HG02885 (cell line): ENCODE results near the gene ZNF771.

Source experiments
- ATAC-seq: cut with Tn5 transposase; IDR thresholded peaks from one replicate; pipeline ENCODE4 v1.9.1; 2021; ENCODE audit warnings: mild to moderate bottlenecking; ENCODE audit not compliant: unreplicated experiment, poor library complexity

Gene ZNF771

DNA sequence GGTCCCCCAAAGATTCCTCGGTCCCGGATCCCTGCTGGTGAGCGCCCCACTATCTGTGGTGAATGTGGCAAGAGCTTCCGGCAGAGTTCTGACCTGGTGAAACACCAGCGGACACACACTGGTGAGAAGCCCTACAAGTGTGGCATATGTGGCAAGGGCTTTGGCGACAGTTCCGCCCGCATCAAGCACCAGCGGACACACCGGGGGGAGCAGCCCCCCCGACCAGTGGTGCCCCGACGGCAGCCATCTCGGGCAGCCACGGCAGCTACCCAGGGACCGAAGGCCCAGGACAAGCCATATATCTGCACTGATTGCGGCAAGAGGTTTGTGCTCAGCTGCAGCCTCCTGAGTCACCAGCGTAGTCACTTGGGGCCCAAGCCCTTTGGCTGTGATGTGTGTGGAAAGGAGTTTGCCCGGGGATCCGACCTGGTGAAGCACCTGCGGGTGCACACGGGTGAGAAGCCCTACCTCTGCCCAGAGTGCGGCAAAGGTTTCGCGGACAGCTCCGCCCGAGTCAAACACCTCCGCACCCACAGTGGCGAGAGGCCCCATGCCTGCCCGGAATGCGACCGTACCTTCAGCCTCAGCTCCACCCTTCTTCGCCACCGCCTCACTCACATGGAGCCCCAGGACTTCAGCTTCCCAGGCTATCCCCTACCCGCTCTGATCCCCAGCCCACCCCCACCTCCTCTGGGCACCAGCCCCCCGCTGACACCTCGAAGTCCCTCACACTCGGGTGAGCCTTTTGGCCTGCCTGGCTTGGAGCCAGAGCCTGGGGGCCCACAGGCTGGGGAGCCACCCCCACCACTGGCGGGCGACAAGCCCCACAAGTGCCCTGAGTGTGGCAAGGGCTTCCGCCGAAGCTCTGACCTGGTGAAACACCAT is 9.4 kb upstream of the ZNF771 start:
- no peak for ATAC-seq

DNA sequence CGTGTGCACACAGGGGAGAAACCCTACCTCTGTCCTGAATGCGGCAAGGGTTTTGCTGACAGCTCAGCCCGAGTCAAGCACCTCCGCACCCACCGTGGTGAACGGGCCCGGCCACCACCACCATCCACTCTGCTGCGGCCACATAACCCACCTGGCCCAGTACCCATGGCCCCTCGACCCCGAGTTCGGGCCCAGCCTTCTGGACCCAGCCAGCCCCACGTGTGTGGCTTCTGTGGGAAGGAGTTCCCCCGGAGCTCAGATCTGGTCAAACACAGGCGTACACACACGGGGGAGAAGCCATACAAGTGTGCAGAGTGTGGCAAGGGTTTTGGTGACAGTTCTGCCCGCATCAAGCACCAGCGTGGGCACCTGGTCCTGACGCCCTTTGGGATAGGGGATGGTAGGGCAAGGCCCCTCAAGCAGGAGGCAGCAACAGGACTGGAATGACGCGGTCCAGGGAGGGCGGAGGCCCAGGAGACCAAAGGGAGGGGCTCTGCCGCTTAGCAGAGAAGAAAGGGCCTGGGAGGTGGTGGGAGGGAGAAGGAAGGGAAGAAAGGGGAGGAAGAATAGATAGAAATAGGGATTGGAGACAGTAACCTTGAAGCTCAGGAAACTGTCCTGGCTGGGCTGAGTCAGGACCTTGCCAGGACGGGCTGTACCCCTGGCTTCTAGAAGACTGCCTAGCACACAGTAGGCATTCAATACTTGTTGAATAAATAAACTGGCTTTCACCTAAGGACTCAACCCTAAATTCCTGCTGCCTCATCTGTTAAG is 8.6 kb upstream of the ZNF771 start:
- ATAC-seq, result no peak

DNA sequence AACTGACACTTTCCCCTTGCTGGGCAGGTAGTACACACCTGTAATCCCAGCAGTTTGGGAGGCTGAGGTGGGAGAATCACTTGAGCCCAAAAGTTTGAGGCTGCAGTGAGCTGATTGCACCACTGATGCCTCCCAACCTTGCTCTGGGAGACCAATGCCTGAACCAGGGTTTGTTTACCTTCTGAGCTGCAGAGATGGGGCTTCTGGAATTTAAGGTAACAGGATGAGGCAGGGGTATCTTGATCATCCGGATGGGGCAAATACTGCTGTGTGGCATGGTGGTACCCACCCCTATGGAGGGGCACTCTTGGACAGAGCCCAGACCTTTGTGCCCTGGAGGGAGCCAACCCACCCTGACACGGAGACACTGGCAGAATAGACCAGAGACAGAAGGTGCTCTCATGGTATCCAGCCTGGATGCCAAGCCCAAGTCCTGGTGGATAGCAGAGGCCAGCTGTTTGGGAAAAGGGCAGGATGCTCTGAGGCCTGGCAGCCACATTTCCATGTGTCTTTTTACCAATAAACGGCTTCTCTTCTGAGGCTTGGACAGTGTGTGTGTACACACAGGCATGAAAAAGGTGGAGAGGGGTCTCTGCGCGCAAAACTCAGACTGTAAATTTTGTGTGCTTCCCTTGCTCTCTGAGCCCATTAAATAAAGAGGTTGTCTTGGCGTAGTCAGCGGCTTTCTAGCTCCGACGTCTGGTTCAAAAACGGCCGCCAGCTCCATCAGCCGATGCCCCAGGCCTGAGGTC is 7.8 kb upstream of the ZNF771 start:
- no peak for ATAC-seq

DNA sequence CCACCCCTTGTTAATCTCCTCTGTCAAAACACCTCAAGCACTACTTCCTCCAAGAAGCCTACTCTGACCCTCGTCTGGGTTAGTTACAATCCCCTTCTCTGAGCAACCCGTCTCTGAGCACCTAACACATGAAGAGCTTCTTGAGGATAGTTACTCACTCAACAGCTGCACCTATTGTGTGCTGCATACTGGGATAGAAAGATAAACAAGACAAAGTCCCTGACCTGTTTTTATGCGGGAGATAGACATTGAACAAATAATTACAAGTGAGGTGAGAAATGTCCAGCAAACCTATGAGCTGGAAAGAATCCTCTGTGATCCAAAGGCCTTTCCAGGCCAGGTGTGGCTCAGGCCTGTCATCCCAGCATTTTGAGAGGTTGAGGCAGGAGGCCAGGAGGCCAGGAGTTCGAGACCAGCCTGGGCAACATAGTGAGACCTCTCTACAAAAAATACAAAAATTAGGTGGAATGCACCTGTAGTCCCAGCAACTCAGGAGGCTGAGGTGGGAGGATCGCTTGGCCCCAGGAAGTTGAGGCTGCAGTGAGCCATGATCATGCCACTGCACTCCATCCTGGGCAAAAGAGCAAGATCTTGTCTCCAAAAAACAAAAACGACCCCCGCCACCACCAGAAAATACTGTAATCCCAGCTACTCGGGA is 5.5 kb upstream of the ZNF771 start:
- ATAC-seq, result no peak

DNA sequence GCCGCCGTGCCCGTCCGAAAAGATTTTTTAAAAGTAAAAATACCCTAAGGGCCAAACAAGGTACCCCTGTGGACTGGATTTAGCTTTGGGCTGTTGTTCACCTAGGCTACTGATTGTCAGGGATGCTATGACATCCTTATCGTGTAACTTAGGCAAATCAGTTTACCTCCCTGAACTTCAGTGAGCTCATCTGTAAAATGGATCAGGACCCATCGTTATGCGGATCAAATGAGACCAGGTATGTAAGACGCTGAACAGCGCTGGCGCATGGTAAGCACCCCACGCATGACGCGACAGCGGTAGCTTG is 658 bp upstream of the ZNF771 start:
- peak; percentile 4 for ATAC-seq

DNA sequence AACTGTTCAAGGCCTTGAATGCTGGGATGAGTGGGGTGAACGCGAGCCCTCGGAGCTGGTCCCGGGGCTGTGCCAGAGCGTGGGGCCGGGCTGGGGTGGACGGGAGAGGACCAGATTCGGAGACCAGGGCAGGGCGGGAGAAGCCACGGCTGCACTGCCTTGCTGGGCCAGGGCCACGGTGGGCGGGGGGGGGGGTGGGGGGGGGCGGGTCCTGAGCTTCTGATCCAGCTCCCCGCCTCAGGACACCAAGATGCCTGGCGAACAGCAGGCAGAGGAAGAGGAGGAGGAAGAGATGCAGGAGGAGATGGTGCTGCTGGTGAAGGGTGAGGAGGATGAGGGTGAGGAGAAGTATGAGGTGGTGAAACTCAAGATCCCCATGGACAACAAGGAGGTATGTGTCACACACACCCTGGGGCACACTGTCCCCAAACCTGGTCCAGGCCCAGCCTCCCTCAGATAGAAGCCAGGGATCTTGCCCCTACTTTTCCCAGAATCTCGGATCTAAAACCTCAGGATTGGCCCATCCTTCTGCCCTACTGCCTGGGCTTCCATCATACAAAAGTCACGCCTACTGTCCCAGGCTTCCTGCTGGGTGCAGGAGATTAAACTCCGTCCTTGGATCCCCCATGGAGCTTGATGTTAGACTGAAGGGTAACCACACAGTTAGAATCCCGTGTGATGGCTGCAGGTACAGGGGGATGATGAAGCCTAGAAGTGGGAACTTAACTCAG is 563 bp downstream of the ZNF771 start:
- no peak for ATAC-seq

DNA sequence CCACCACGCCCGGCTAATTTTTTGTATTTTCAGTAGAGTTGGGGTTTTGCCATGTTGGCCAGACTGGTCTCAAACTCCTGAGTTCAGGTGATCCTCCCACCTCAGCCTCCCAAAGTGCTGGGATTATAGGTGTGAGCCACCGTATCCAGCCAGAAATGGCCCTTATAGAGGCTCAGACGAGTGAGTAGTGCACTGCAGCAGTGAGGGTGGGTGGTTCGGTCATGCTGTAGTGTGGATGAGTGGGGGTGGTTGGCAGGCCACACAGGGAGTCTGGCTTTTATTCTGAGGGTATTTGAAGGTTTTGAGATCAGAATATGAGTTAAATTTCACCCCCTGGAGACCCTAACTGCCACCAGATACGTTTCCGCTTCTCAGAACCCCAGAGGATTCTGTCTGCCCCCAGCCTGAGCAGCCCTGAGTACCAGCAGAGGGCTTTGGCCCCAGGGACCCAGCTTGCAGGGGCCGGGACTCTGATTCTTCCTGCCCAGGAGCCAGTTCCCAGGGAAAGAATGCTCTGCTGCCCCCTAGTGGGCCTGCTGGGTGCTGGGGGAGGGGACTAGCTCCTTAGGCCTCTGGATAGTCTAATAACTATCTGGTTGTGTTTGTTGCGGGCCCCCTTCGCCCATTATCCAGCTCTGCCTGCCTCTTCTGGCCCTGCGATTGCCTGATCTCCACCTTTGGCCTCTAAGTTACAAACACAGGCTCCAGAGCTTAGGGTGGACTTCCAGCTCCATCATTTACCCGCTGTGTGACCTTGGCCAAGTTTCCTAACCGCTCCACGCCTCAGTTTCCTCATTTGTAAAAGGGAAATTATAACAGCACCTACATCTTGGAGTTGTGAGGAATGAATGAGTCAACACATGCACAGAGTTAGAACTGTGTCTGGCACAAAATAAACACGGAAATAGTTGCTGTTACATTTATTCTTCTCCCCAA is 2.0 kb downstream of the ZNF771 start:
- ATAC-seq, result peak; percentile 48

DNA sequence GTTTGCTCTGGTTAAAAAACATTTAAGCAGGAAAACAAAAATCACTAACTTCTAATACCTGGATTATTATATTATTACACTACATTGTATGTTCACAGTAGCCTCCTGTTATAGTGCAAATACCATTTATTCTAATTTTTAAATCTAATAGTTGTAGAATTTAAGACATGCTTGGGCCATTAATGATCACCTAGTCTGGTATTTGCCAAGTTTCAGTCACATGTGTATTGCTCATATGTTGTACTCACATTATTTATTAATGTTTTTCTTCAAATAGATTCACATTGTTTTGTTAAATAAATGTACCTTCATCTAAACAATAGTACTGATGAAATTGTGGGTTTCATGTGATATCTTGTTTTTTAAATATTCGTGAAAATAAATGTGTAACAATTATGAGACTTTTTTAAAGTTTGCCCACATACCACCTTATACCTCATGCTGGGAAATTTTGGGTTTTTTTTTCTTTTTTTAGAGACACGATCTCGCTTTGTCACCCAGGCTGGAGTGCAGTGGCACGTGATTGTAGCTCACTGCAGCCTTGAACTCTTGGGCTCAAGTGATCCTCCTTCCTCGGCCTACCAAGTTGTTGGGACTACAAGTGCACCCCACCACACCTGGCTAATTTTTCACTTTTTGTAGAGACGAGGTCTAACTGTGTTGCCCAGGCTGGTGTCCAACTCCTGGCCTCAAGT is 5.9 kb downstream of the ZNF771 start:
- no peak for ATAC-seq

DNA sequence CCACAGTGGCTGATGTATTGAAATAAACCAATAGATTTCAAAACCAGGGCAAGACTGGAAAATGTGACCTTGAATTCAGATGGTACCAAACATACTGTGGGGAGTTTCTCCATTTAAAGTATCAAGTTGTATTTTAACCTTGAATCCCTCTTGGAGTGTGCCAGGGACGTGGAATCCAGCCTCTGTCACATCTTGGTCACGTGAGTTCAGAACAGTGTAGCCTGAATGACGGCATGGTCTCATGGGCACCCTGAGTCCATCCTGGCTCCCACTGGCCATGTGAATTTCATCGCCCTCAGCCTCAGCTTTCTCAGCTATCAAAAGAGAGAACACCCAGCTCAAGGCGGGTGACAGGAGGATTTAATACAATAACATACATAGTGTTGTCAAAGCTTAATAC is 6.8 kb downstream of the ZNF771 start:
- no peak for ATAC-seq

DNA sequence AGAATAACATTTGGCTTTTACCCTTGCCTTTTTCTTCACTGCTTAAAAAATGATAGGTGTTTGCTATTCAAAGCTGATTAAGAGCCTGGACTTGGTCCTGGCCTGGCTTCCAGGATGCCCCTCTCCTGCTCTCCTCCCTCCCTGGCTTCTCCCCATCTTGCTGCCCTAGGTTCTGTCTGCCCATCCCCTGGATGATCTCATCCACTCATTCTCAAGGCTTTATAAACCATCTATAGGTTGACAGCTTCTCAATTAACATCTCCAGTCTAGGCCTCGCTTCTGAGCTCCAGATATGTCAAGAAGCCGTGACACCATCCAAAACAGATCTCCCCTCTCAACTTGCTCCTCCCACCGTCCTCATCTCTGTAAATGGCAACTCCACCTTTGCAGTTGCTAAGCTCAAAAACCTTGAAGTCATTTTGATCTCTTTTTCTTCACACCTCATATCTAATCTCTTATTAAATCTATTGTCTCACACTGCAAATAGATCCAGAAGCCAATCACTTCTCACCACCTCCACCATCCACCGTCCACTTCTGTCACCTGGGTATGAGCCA is 8.7 kb downstream of the ZNF771 start:
- ATAC-seq, result no peak

DNA sequence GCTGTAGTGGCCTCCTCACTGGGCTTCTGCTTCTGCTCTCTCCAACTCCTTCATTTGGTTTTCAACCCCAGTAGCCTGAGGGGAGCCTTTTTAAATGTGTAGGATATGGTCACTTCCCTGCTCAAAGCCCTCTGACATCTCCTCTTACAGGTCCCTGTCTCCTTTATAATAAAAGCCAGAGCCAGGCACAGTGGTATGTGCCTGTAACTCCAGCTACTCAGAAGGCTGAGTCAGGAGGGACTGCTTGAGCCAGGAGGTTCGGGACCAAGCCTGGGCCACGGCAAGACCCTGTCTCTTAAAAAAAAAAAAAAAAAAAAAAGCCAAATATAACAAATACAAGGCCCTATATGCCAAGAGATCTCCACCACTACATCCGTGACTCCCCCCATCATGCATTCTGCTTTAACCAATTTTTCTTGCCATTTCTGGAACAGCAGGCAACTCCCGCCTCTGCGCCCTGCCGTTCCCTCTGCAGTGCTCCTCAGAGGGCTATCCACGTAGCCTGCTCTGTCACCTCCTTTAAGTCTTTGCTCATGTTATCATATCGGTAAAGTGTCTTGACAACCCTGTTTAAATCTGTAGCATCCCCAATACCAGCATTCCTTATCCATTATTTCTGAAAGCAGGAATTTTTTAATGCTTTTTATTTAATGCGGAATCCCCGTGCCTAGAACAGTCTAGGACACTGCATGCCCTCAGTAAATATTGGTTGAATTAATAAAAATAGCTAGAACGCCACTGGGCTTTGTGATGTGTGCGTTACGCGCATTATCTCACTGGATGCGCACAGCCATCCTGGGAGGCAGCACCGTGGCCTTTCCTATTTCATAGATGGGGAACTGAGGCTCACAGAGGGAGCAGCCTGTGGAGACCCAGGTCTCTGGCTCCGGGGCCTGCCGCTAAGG is 9.5 kb downstream of the ZNF771 start:
- ATAC-seq, result no peak

DNA sequence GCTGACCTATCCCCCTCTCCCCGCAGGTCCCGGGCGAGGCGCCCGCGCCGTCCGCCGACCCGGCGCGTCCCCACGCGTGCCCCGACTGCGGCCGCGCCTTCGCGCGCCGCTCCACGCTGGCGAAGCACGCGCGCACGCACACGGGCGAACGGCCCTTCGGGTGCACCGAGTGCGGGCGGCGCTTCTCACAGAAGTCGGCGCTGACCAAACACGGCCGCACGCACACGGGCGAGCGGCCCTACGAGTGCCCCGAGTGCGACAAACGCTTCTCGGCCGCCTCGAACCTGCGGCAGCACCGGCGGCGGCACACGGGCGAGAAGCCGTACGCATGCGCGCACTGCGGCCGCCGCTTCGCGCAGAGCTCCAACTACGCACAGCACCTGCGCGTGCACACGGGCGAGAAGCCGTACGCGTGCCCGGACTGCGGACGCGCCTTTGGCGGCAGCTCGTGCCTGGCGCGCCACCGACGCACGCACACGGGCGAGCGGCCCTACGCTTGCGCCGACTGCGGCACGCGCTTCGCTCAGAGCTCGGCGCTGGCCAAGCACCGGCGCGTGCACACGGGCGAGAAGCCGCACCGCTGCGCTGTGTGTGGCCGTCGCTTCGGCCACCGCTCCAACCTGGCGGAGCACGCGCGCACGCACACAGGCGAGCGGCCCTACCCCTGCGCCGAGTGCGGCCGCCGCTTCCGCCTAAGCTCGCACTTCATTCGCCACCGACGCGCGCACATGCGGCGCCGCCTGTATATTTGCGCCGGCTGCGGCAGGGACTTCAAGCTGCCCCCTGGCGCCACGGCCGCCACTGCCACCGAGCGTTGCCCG is 10.3 kb downstream of the ZNF771 start:
- peak; percentile 81 for ATAC-seq

DNA sequence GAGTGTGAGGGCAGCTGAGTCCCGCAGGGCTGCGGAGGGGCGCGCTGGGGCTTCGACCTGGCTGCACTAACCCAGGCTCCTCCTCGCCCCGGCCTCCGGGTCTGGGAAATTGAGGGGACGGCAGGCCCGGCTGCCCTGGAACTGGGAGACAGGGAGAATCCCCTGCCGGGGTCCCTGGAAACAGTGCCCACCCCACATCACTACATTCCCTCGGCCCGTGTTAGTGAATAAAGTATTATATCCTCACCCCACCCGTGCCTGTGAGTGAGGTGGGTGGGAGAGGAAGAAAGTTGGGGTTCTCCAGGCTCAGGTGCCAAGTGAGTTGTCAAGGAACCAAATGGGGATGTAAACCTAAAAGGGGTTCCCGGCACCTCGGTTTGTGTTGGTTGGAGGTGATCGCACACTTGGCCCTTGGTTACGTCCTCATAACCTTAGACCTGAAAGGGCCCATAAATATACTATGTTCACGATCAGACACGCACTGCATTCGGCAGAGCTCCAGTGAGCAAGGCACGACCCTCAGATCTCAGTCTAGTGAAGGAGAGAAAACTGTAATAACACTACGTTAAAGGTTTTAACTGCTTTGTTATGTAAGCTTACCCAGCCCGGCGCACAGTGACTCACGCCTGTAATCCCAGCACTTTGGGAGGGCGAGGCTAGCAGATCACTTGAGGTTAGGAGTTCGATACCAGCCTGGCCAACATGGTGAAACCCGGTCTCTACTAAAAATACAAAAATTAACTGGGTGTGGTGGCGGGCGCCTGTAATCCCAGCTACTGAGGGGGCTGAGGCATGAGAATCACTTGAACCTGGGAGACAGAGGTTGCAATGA is 11.2 kb downstream of the ZNF771 start:
- ATAC-seq, result no peak

DNA sequence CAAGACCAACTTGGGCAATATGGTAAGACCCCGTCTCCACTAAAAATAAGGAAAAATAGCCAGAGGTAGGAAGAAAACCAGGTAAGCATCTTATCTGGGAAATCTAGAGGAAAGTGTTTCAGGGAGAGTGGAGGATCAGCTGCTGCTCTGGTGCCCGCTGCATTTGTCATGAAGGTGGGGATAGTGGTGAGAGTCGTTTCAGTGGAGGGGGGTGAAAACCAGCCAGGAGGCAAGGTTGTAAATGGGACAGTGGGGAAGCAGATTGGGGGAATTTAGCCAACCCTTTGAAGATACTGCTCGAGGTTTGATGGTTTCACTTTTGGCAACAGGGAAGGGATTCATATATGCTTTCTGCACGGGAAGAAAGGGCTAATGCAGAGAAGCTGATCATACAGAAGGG is 13.6 kb downstream of the ZNF771 start:
- no peak for ATAC-seq

DNA sequence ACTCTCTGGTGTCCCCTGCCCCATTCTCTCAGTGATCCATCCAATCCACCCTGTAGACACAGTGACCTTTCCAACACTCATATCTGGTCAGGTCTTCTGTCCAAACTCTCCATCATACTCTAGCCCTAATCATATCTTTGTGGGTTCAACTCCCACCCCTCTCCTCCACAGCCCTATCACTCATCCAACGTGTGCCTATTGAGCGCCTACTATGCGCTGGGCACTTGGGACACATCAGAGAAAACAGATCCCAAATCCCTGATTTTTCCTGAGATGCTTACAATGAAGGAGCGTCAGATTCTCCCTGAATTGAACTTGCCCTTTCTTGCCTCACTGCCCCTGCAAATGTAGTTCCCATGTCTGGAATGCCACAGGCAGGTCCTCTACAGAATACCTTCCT is 20.6 kb downstream of the ZNF771 start:
- ATAC-seq, result no peak

DNA sequence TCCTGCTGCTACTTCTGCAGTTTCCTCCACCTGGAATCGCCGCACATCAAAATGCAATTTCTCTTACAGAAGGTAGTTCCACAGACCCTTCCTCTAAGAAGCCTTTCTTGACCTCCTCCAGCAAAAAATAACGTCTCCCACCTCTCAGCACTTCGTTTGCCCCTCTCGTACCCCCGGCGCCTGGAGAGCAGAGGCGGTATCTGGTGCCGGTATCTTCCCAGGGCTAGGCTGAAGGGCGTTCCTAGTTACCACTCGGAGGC is 21.9 kb downstream of the ZNF771 start:
- peak; percentile 5 for ATAC-seq
